ENCODE data around the gene YIPF3.
"Not testable (repeated sequence)": the region's sequence is repeated elsewhere in the genome, so short reads cannot be mapped to it uniquely, and the experiment has no call there.

YIPF3 gene

GRCh38 chr6:43516697-43517504 lies at the start of gene YIPF3, which contains the start of gene POLR1C:
Gene YIPF3, minus strand, starts transcription at chr6:43516926. Its CDS starts 119 bp downstream, at chr6:43516807.
Gene POLR1C, plus strand, starts transcription at chr6:43517089. Its CDS starts 21 bp downstream, at chr6:43517110.
- DNase-seq (ENCODE audit: low read depth), result peak; percentile 92

DNA sequence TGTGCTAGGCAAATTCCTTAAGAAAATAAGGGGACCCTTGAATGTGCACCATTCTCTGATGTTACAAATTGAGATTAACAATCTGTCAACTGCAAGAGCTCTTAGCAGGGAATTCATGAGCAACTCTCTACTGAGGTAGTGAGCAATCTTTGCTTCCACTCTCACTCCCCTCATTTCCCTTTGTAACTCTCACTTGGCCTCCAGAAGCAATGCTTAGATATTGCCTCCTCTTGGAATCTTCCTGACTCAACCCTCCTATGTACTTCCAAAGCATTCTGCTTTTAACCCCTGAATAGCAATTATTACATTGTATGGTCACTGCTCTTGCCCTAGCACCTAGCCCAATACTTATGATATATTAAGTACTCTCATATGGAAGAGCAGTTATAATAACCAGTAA lies 42.6 kb upstream of the YIPF3 start:
- no peak for DNase-seq (ENCODE audit: low read depth)

DNA sequence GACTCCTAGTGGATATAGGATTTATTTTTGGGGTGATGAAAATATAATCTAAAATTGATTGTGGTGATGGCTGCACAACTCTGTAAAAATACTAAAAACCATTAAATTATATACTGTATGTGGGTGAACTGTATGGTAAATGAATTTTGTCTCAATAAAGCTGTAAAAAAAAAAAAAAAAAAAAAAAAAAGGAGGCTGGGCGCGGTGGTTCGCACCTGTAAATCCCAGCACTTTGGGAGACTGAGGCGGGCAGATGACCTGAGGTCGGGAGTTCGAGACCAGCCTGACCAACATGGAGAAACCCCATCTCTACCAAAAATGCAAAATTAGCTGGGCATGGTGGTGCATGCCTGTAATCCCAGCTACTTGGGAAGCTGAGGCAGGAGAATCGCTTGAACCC lies 40.9 kb upstream of the YIPF3 start:
- not testable (repeated sequence) for DNase-seq (ENCODE audit: low read depth)

GRCh38 chr6:43547222-43547621 lies 30.5 kb upstream of the YIPF3 start:
- no peak for DNase-seq (ENCODE audit: low read depth)

- DNase-seq (ENCODE audit: low read depth), result no peak
These were observed 27.7 kb upstream of the YIPF3 start for GRCh38 chr6:43544461-43544860.

- no peak for DNase-seq (ENCODE audit: low read depth)
These were observed 25.2 kb upstream of the YIPF3 start for GRCh38 chr6:43541774-43542471.

GRCh38 chr6:43540507-43540906 lies 23.8 kb upstream of the YIPF3 start:
- no peak for DNase-seq (ENCODE audit: low read depth)

DNA sequence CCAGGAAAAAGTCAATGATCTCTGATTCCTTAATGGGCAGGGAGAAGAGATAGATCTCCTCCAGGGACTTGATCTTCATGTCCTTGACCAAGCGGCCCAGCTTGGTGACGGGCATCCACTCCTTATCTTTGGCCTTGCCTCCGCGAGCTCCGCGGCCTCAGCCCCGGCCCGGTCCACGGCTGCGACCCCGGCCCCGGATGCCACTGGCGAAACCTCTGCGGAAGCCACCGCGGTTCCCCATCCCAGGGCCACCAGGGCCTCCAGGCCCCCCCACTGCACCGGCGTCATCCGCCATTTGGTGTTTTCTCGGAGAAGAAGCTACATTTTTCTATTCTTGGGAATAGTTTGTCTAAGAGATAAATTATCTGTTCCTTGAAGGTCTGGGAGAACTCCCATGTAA lies 22.7 kb upstream of the YIPF3 start:
- DNase-seq (ENCODE audit: low read depth), result not testable (repeated sequence)

DNA sequence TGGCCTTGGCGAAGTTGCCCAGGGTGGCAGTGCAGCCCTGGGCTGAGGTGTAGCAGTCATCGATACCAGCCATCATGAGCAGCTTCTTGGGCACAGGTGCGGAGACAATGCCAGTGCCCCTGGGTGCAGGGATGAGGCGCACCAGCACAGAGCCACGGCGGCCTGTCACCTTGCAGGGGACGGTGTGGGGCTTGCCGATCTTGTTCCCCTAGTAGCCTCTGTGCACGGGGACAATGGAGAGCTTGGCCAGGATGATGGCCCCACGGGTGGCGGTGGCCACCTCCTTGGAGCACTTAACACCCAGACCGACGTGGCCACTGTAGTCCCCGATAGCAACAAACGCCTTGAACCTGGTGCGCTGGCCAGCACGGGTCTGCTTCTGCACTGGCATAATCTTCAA lies 22.3 kb upstream of the YIPF3 start:
- DNase-seq (ENCODE audit: low read depth), result not testable (repeated sequence)

DNA sequence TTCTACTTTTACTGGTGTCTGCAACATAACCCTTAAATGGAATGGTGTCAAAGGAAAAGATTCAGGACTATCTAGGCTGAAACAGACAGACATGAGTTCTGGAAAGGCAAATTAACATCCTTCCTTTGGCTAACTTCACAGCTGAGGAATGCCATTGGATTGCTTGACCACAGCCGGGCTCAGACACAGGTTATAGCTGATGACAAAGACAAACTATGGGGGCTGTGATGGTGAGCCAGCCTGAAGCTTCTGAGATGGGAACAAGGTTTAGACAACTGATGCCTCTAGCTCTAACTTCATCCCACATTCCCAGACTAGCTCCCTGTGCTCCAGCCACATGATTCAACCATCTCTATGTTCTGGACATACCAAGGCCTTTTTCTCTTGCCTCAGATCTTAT lies 15.5 kb upstream of the YIPF3 start:
- DNase-seq (ENCODE audit: low read depth), result no peak

DNA sequence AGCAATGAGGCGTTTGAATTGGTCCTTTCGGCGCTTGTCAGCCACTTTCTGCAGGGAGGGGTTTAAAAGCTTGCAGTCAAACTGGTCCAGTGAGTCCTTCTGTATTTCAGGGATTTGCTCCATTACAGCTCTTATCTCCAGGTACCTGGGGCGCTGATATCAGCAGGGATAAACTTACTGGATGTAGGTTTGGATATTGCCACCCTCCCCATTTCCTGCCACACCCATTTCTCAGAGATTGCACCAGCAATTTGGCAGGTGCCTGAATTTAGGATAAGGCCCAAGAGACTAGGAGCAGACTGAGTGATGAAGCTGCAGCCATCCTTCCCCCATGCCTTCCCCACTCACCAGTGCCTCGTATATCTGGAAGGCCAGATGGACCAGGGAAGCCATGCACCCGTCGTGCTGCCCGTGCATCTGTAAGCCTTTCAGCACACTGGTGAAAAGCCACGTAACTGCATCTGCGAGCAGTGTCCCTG lies 7.8 kb upstream of the YIPF3 start:
- no peak for DNase-seq (ENCODE audit: low read depth)

GRCh38 chr6:43523284-43523683 lies 6.6 kb upstream of the YIPF3 start:
- no peak for DNase-seq (ENCODE audit: low read depth)

- no peak for DNase-seq (ENCODE audit: low read depth)
These were observed 6.0 kb upstream of the YIPF3 start for GRCh38 chr6:43522547-43523261.

DNA sequence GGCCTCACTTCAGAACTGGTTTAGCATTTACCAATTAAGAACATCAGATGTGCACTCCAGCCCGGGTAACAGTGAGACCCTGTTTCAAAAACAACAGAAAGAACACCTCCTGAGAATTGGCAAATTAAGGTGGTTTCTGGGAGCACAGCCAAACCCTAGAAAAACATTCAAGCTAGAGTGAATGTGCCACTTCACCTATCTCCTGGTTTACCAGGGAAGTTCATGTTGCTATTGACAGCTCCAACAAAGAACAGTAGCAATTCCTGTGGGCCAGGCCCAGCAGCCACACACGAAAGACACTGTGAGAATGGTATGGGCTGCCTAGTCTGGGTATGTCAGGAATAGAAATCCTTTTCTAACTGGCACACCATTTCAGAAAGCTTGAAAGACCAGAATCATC lies 5.1 kb upstream of the YIPF3 start:
- DNase-seq (ENCODE audit: low read depth), result no peak

DNA sequence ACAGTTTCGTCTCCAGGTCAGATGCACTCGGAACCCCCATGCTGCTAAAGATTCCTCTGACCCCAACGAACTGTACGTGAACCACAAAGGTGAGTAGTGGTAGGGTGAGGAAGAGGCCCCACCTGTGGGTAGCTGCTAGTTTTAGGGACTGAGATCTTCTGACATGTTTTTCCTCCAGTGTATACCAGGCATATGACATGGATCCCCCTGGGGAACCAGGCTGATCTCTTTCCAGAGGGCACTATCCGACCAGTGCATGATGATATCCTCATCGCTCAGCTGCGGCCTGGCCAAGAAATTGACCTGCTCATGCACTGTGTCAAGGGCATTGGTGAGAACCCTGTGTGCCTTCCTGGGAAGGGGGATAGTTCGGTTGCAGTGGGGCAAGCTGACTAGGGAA lies 3.4 kb upstream of the YIPF3 start:
- DNase-seq (ENCODE audit: low read depth), result no peak

- DNase-seq (ENCODE audit: low read depth), result no peak
These were observed 1.0 kb upstream of the YIPF3 start for GRCh38 chr6:43517505-43518357.

DNA sequence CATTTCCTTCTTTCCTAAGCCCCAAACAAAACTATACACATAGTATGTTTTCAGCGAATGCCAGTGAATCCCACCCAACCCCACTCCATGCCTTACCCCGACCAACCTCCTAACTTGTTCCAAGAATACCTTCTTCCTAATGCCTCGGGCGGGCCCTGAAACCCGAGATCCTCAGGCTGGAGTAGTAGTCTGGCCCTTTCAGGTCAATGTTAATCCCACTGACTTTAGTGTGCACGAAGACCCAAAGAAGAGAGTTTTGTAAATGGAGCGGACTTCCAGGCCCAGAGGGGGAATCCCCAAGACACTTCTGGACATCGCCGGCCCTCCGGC lies 394 bp downstream of the YIPF3 start:
- no peak for DNase-seq (ENCODE audit: low read depth)

DNA sequence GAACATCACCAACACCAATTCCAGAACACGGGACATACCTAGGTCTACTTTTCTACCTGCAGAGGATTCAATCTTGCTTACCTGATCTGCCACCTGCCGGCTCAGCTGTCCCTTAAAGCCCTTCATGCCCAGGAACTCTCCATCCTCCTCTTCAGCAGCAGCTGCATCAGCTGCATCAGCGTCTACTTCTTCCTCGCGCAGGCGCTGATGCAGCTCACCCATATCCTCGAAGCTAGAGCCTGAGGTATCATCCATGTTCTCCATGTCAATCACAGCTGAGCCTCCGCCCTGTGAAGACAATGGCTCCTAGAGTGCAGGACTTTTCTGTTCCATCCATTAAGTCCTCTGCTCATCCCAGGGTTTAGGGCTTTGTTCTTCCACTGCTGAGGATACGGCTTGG lies 918 bp downstream of the YIPF3 start:
- DNase-seq (ENCODE audit: low read depth), result no peak

GRCh38 chr6:43511824-43512415 lies 4.8 kb downstream of the YIPF3 start:
- DNase-seq (ENCODE audit: low read depth), result no peak

DNA sequence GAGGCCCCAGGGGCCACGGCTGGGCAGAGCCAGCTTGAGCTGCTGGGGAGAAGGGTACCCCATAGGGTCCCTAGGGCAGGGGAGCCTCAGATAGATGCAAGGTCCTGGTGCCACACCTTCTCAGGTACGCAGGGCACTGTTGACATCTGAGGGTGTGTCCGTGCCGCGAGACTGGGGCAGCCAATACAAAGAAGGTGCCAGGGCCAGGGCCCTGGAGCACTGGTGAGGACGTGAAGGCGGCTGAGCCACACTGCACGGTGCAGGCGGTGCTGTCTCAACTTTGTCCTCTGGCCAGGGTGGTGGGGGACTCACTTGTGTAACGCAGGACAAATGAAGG lies 5.9 kb downstream of the YIPF3 start:
- DNase-seq (ENCODE audit: low read depth), result no peak

GRCh38 chr6:43509984-43510826 lies 6.5 kb downstream of the YIPF3 start, which contains the start of gene LRRC73:
Gene LRRC73, minus strand, starts transcription at chr6:43510346. Its CDS starts 561 bp downstream, at chr6:43509785.
- no peak for DNase-seq (ENCODE audit: low read depth)
